PFSK-1 (cell line): Measurements from ENCODE around the gene SLC39A1.

ENCODE experiments used
- FOXP2 ChIP-seq: optimal IDR thresholded peaks from 2 replicates; pipeline ENCODE3; 2011; ENCODE audit warnings: borderline replicate concordance, control low read depth, inconsistent platforms; ENCODE audit not compliant: insufficient read depth; ENCODE audit errors: extremely low read length, extremely low read depth
- POLR2AphosphoS5 ChIP-seq: IDR thresholded peaks from 2 replicates; pipeline ENCODE4 v1.6.1; 2012; ENCODE audit warnings: low read depth, mild to moderate bottlenecking, control low read depth, low read length, moderate library complexity
- SIN3A ChIP-seq: IDR thresholded peaks from 2 replicates; pipeline ENCODE4 v1.6.1; 2012; ENCODE audit warnings: mild to moderate bottlenecking, low read length, moderate library complexity, borderline replicate concordance; ENCODE audit not compliant: insufficient read depth
- TAF1 ChIP-seq: IDR thresholded peaks from 2 replicates; pipeline ENCODE4 v1.6.1; 2012; ENCODE audit warnings: low read length, control low read depth, borderline replicate concordance; ENCODE audit not compliant: insufficient read depth
- TF ChIP-seq, protein P1 (sequence below), 2 experiments: IDR thresholded peaks; 2 replicates each; pipeline versions ENCODE4 v1.6.1 to v1.8.0; 2011 to 2012; ENCODE audit warnings: low read depth in 2 of 2, low read length in 2 of 2, control low read depth in 1 of 2, inconsistent platforms in 1 of 2, mild to moderate bottlenecking in 1 of 2, moderate library complexity in 1 of 2; ENCODE audit not compliant: insufficient read depth in 1 of 2

Gene SLC39A1

DNA sequence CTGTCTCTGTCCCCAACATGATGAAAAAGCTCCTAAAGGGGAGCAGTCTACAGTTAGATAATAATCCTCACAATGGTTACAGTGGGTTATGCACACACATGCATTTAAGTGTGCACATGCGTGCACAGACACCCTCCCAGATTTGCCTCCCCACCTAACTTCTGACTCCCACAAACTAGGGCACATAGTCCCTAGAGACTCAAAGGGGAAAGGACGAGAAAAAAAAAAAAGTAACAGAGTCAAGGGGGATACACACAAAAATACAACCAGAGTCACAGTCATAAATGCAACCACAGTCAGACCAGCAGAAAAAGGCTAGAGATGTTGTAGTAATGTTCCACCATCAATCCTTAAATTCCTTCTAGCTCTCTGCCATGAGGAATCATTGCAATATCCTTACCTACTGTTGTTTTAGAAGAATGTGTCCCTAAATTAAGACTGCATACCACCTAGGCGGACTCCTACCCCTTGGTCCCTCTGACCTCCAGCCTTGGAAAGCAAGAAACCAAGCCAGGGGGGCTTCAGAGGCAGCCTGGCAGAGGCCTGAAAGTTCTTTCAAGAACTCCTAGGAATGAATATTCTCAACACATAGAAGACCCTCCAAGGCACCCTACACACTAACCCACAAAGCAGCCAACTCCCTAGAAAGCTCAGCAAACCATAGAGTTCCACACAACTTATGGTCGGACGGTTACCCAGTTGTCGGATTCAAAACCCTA, 6.2 kb downstream of the SLC39A1 start:
- TF ChIP-seq TAF1 = no peak
- no peak for TF ChIP-seq FOXP2
- TF ChIP-seq, protein P1, sequence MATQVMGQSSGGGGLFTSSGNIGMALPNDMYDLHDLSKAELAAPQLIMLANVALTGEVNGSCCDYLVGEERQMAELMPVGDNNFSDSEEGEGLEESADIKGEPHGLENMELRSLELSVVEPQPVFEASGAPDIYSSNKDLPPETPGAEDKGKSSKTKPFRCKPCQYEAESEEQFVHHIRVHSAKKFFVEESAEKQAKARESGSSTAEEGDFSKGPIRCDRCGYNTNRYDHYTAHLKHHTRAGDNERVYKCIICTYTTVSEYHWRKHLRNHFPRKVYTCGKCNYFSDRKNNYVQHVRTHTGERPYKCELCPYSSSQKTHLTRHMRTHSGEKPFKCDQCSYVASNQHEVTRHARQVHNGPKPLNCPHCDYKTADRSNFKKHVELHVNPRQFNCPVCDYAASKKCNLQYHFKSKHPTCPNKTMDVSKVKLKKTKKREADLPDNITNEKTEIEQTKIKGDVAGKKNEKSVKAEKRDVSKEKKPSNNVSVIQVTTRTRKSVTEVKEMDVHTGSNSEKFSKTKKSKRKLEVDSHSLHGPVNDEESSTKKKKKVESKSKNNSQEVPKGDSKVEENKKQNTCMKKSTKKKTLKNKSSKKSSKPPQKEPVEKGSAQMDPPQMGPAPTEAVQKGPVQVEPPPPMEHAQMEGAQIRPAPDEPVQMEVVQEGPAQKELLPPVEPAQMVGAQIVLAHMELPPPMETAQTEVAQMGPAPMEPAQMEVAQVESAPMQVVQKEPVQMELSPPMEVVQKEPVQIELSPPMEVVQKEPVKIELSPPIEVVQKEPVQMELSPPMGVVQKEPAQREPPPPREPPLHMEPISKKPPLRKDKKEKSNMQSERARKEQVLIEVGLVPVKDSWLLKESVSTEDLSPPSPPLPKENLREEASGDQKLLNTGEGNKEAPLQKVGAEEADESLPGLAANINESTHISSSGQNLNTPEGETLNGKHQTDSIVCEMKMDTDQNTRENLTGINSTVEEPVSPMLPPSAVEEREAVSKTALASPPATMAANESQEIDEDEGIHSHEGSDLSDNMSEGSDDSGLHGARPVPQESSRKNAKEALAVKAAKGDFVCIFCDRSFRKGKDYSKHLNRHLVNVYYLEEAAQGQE (IDR thresholded peaks at IDR 0.05; ENCODE audit: insufficient read depth in 1 of 2, low read depth in 2 of 2, low read length in 2 of 2) = no peak
- no peak for TF ChIP-seq POLR2AphosphoS5
- no peak for TF ChIP-seq SIN3A

DNA sequence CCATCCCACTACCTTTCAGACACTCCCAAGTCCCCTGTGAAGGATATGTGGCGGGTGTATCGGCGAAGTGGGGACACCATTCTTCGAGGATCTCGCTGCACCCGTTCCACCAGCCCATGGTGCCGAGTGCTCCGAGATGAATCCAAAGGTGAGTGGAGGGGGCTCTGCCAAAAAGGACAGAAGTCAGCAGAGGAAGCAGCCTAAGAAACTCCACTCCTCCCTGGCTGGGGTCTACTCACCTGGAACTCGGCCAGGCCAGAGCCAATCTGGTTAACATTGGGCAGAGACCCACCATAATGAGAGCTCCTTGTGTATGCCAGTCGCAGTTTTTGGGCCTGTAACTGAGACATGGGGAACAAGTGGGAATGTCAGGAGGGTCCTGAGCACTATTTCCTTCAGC, 8.5 kb downstream of the SLC39A1 start:
- TF ChIP-seq POLR2AphosphoS5 (no peak), SIN3A (no peak), TAF1 (no peak), FOXP2 (no peak)
- TF ChIP-seq, protein P1 (IDR thresholded peaks at IDR 0.05; ENCODE audit: insufficient read depth in 1 of 2, low read depth in 2 of 2, low read length in 2 of 2) = no peak

DNA sequence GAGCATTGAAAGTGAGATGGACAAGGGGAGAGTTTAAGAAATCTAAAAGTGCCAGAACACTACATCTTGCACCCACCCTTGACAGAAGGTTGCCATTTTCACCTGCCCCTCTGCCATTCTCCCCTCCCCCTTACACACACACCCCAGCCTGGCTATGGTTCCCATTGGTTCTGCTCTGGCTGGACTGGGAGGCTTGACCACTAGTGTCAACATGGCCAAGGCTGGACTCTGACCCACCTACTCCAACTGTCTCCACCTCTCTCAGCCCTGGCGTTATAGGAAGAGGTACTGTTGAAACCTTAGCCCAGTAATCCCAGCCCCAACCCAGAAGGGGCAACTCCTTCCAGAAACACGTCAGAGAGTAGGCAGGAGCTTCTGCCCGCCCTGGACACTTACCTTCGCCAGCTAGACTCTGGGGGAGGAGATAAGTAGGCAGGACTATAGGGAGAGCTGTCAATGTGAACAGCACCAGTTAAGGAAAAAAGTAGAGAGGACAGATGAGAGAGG, 9.4 kb downstream of the SLC39A1 start:
- TF ChIP-seq TAF1 = no peak
- TF ChIP-seq SIN3A = no peak
- no peak for TF ChIP-seq FOXP2
- TF ChIP-seq, protein P1 (IDR thresholded peaks at IDR 0.05; ENCODE audit: insufficient read depth in 1 of 2, low read depth in 2 of 2, low read length in 2 of 2) = no peak
- TF ChIP-seq POLR2AphosphoS5 = no peak

DNA sequence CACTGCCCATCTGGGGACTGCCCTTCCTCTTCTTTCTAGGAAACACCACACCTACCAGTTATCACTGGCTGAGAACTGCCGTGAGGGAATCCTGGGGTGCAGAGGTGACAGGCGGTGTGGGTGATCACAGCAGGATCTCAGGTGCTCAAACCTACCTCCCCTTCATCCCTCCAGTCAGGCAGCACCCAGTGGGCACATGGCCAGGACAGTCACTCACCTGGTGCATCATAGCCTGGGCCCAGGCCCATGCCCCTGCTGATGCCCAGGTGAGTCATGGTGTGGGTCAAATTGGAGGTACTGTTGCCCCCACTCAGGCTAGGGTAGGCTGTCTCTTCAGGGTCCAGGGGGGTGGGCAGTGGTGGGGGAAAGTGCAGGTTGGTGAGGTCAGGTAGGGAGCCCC, 11.5 kb downstream of the SLC39A1 start:
- TF ChIP-seq FOXP2 = no peak
- no peak for TF ChIP-seq TAF1
- TF ChIP-seq, protein P1 (IDR thresholded peaks at IDR 0.05; ENCODE audit: insufficient read depth in 1 of 2, low read depth in 2 of 2, low read length in 2 of 2) = no peak
- TF ChIP-seq POLR2AphosphoS5 = no peak
- no peak for TF ChIP-seq SIN3A
